Endothelial cell of umbilical vein (primary cell): Measurements from ENCODE around the gene GOLGA6L10. TPM values are rescaled to one million over a fixed set of nuclear protein-coding genes. Genes with fewer than 3 reads are reported as not detected.
"Not testable (repeated sequence)": the region's sequence is repeated elsewhere in the genome, so short reads cannot be mapped to it uniquely, and the experiment has no call there.

Experiments
- BruUV-seq: library from RNA; stranded (reverse); fragments of 400-500 nt; replicated peaks from 2 replicates; lab custom pipeline; 2021; lab: Mats Ljungman, UMichigan
- CTCF ChIA-PET: fragments of 300-600, 350-600 bp; sonication (Branson Sonifier 250); formaldehyde crosslinking; loops from one replicate; lab custom pipeline; 2021; ENCODE audit warnings: antibody characterized with exemption, inconsistent platforms; lab: Charles Lee
- POLR2A ChIA-PET: fragments of 300-600, 350-600 bp; sonication (Branson Sonifier 250); formaldehyde crosslinking; loops from one replicate; lab custom pipeline; 2021; ENCODE audit warnings: antibody characterized with exemption, inconsistent platforms; lab: Charles Lee
- DNase-seq: peaks from one replicate; pipeline ENCODE4 v3.0.0-alpha.2; 2011; ENCODE audit warnings: low read depth, low spot score
- FAIRE-seq: peaks from 2 replicates; lab custom pipeline; 2011; peaks lifted over from hg19 to GRCh38; lab: Jason Lieb, UNC
- H2AFZ ChIP-seq: 2 replicates; pipeline ENCODE4 v1.6.0; 2012; ENCODE audit warnings: low read depth, low read length, control low read depth, inconsistent platforms
- H3K27ac ChIP-seq: 2 replicates; pipeline ENCODE4 v1.5.1; 2011; ENCODE audit warnings: low read depth, mild to moderate bottlenecking, control low read depth, low read length, moderate library complexity; ENCODE audit not compliant: insufficient read depth
- H3K27me3 ChIP-seq, 2 experiments: 2 replicates each; pipeline versions ENCODE4 v1.6.0 to v1.6.1; 2011; ENCODE audit warnings: low read length in 2 of 2, mixed read lengths in 1 of 2; ENCODE audit not compliant: control insufficient read depth in 2 of 2, insufficient read depth in 2 of 2
- H3K36me3 ChIP-seq, 2 experiments: 2 replicates in 1 of 2; 3 replicates in 1 of 2; pipeline ENCODE4 v1.5.1; 2011; ENCODE audit warnings: low read length in 2 of 2, mild to moderate bottlenecking in 1 of 2, moderate library complexity in 1 of 2; ENCODE audit not compliant: control insufficient read depth in 2 of 2, insufficient read depth in 2 of 2; ENCODE audit errors: extremely low read depth in 1 of 2
- H3K4me1 ChIP-seq: 3 replicates; pipeline ENCODE4 v1.5.1; 2011; ENCODE audit warnings: mild to moderate bottlenecking, low read length; ENCODE audit not compliant: control insufficient read depth, insufficient read depth; ENCODE audit errors: extremely low read depth
- H3K4me2 ChIP-seq: 2 replicates; pipeline ENCODE4 v1.6.1; 2011; ENCODE audit warnings: low read length, control low read depth, mixed read lengths; ENCODE audit not compliant: insufficient read depth
- H3K4me3 ChIP-seq, 3 experiments: fragments of 200-600 bp in 1 of 3; sonication (generic), shearing (Covaris generic) in 1 of 3; replicated peaks in 1 of 3; 2 replicates each; pipeline ENCODE4 v1.5.1; 2011 to 2016; ENCODE audit warnings: control low read depth in 3 of 3, low read length in 3 of 3, mild to moderate bottlenecking in 2 of 3, inconsistent platforms in 1 of 3, low read depth in 1 of 3, moderate library complexity in 1 of 3; ENCODE audit not compliant: insufficient read depth in 1 of 3
- H3K79me2 ChIP-seq: 2 replicates; pipeline ENCODE4 v1.6.0; 2012; ENCODE audit warnings: low read length, inconsistent platforms; ENCODE audit not compliant: control insufficient read depth, insufficient read depth
- H3K9ac ChIP-seq: replicated peaks from 2 replicates; pipeline ENCODE3; 2011; ENCODE audit warnings: low read length, control low read depth; ENCODE audit not compliant: insufficient read depth; ENCODE audit errors: extremely low read depth
- H3K9me1 ChIP-seq: replicated peaks from 3 replicates; pipeline ENCODE4 v1.6.0; 2011; ENCODE audit warnings: mild to moderate bottlenecking, low read length; ENCODE audit not compliant: control insufficient read depth, insufficient read depth; ENCODE audit errors: extremely low read depth
- H3K9me3 ChIP-seq: replicated peaks from 2 replicates; pipeline ENCODE4 v1.5.1; 2012; ENCODE audit warnings: low read length, inconsistent platforms; ENCODE audit not compliant: control insufficient read depth, insufficient read depth
- H4K20me1 ChIP-seq: replicated peaks from 2 replicates; pipeline ENCODE3; 2011; ENCODE audit warnings: mild to moderate bottlenecking, low read length; ENCODE audit not compliant: control insufficient read depth, insufficient read depth; ENCODE audit errors: extremely low read depth
- dilution Hi-C: fragments of 300-500 bp; cut with MboI; formaldehyde crosslinking; loops from one replicate; pipeline ENCODE4 v1.15.0; 2019; ENCODE audit warnings: low sequenced_read_pairs; ENCODE audit not compliant: extremely low pct_ligation_motif_present
- intact Hi-C: fragments of 100-400 bp; cut with micrococcal nuclease; formaldehyde crosslinking; loops from one replicate; pipeline ENCODE4 v1.10.0; 2022
- polyA plus RNA-seq, 4 experiments: library from polyadenylated mRNA; depleted of rRNA in 3 of 4; stranded (reverse) in 3 of 4; unstranded in 1 of 4; fragments of >200 nt; gene quantifications; 2 replicates each; pipeline versions ENCODE4 v1.2.1 to v1.2.3, GENCODE V29; 2011 to 2012; ENCODE audit warnings: missing spikeins in 1 of 4
- total RNA-seq: library from RNA; stranded (reverse); gene quantifications from 2 replicates; pipeline ENCODE4 v1.2.3, GENCODE V29; 2021

Gene GOLGA6L10
- total and polyA plus RNA-seq, 2 donors (not counting 3 experiments of a cell fraction or from before 2014, with no cell fraction given) = 1.2 to 3.9 TPM

GRCh38 chr15:82360618-82361017 is 11.3 kb upstream of the GOLGA6L10 start:
- H2AFZ ChIP-seq, H3K9me3 ChIP-seq, H3K9ac ChIP-seq, CTCF ChIA-PET, H3K79me2 ChIP-seq, H3K9me1 ChIP-seq, dilution Hi-C loops, H3K4me3 ChIP-seq, DNase-seq, POLR2A ChIA-PET, intact Hi-C loops, H3K27me3 ChIP-seq, H3K36me3 ChIP-seq, FAIRE-seq, H3K4me2 ChIP-seq, H4K20me1 ChIP-seq, H3K27ac ChIP-seq, BruUV-seq, H3K4me1 ChIP-seq: not testable (repeated sequence)

- H3K9me1 ChIP-seq, POLR2A ChIA-PET, H3K4me3 ChIP-seq, H3K9ac ChIP-seq, BruUV-seq, CTCF ChIA-PET, H3K27ac ChIP-seq, H2AFZ ChIP-seq, H3K27me3 ChIP-seq, H3K4me2 ChIP-seq, dilution Hi-C loops, FAIRE-seq, H4K20me1 ChIP-seq, intact Hi-C loops, H3K79me2 ChIP-seq, H3K4me1 ChIP-seq, H3K9me3 ChIP-seq, H3K36me3 ChIP-seq, DNase-seq: not testable (repeated sequence)
These were observed 5.8 kb upstream of the GOLGA6L10 start for GRCh38 chr15:82355055-82355454.

GRCh38 chr15:82354546-82354945 is 5.3 kb upstream of the GOLGA6L10 start:
- CTCF ChIA-PET, H3K9ac ChIP-seq, intact Hi-C loops, H3K27ac ChIP-seq, FAIRE-seq, H3K9me3 ChIP-seq, H3K4me1 ChIP-seq, dilution Hi-C loops, H3K27me3 ChIP-seq, POLR2A ChIA-PET, H3K9me1 ChIP-seq, H4K20me1 ChIP-seq, H3K4me2 ChIP-seq, H3K79me2 ChIP-seq, DNase-seq, BruUV-seq, H3K36me3 ChIP-seq: not testable (repeated sequence)
- peak overlapping the region; percentile 75 for H2AFZ ChIP-seq
- peak overlapping the region in 2 of 3 experiments; percentile 23 to 42 for H3K4me3 ChIP-seq

- H3K9me3 ChIP-seq, H2AFZ ChIP-seq, BruUV-seq, FAIRE-seq, H3K79me2 ChIP-seq, H3K27ac ChIP-seq, H3K4me3 ChIP-seq, CTCF ChIA-PET, H3K4me1 ChIP-seq, POLR2A ChIA-PET, H4K20me1 ChIP-seq, H3K9ac ChIP-seq, intact Hi-C loops, H3K36me3 ChIP-seq, H3K9me1 ChIP-seq, dilution Hi-C loops, H3K4me2 ChIP-seq, DNase-seq, H3K27me3 ChIP-seq: not testable (repeated sequence)
These were observed 1.6 kb downstream of the GOLGA6L10 start for GRCh38 chr15:82347645-82348044.
